ENCODE results near the gene NMU.
"Not testable (repeated sequence)": the region's sequence is repeated elsewhere in the genome, so short reads cannot be mapped to it uniquely, and the experiment has no call there.

NMU gene

DNA sequence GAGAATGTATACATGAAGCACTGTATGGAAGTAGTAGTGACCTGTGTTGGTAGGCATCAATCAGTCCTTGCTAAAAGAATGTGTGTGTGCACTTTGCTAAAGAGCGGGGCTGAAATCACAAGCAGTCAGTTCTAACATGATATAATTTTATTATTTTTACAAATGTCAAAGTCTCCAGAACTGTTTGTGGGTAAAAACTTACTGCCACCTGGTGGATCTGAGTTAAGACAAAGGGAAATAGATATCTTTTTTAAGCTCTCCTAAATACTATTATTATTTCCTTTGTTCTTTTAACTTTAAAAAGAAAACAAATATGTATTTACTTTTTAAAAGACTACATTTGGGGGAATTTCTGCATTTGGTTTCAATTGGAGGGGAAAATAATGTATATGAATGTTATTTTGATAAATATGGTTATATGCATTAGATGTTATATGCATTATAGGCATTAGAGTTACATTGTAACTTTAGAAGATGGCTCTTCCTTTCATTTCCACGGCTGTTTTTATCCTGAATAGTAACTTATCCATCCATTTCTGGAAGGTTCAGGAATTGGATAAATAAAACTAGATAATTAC is 81.6 kb downstream of the NMU start:
- no peak for DNase-seq (ENCODE audit: low read depth)

DNA sequence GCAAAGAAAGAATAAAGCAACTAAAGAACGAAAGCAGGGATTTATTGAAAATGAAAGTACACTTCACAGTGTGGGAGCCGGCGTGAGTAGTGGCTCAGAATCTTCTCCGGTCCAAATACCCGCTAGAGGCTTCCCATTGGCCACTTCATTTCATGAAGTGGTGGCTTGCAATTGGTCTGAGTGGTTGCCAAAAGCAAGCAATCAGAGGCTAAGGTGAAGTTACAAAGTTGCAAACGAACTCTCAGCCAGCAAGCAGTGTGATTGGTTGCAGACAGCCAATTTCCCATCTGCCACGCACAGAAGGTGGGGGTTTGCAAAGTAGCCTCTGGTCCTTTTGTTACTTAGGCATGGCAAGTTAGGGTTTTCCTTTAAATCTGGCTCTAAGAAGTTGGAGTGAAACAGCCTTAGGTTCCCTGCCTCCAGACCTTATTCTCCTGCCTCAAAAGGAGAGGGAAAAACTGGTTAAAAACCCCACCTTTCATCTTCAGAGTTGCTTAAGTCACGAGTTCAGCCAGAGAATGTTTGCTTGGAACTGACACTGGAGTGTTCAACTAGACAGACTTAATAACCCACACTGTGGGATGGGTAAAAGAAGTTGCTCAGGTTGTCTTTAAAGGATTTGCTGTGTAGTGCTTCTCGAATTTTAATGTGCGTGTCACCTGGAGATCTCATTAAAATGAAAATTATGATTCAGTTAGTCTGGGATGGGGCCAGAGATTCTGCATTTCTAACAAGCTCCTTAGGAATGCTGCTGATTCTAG is 82.5 kb downstream of the NMU start:
- no peak for DNase-seq (ENCODE audit: low read depth)

DNA sequence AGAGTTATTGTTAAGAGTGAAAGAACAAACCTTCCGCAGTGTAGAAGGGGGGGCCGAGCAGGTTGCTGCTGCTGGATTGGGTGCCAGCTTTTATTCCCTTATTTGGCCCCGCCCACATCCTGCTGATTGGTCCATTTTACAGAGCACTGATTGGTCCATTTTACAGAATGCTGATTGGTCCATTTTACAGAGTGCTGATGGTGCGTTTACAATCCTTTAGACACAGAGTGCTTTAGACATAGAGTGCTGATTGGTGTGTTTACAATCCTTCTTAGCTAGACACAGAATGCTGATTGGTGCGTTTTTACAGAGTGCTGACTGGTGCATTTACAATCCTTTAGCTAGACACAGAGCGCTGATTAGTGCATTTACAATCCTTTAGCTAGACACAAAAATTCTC is 84.1 kb downstream of the NMU start:
- DNase-seq (ENCODE audit: low read depth) = not testable (repeated sequence)

- no peak for DNase-seq (ENCODE audit: low read depth)
Measured at GRCh38 chr4:55549888-55550287, 86.2 kb downstream of the NMU start.

DNA sequence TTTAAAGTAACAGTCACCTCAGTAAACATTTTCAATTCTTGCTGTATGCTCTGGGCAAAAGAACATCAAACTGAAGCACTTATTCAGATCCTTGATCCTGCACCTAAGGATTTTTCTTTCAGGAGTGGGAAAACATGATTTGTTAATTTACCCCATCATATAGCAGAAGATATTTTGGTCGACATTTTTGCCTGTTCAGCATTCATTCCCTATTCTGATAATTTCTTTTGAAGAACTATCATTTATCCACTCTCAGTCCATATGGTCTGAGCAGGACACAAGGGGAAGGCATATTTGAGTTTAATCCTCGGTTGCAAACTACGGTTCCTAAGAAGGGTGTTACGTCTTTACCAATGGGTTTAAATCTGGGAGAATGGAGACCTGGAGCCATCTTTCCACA is 88.2 kb downstream of the NMU start:
- no peak for DNase-seq (ENCODE audit: low read depth)

DNA sequence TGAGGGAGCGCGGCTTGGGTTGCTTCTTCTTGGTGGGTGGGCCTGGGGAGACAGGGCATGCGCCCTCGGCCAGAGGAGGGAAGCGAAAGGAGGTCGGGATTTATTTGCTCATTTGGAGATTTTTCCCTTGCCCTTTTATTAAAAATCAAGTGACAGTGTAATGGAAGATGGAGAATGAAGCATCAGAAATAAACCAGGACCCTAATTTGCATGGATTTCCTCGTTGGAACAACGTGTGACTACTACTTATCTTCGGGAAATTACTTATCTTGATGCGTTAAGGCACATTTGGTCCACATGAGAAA is 88.7 kb downstream of the NMU start:
- DNase-seq (ENCODE audit: low read depth) = no peak

GRCh38 chr4:55546756-55547465 is 89.2 kb downstream of the NMU start, which contains the start of gene CLOCK:
Gene CLOCK, minus strand, starts transcription at chr4:55546909. Its CDS starts 64,124 bp downstream, at chr4:55482785.
- no peak for DNase-seq (ENCODE audit: low read depth)

DNA sequence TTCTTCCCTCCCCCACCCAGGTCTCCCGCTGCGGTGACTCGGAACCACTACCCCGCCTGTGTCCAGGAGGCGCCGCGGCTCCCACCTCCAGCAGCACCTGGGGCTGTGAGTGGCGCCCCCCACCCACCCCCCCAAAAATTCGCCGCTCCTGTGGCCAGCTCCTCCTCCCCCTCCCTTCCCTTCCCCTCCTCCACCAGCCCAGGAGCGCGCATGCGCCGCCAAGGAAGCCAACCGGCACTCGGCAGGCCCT is 89.7 kb downstream of the NMU start:
- no peak for DNase-seq (ENCODE audit: low read depth)

DNA sequence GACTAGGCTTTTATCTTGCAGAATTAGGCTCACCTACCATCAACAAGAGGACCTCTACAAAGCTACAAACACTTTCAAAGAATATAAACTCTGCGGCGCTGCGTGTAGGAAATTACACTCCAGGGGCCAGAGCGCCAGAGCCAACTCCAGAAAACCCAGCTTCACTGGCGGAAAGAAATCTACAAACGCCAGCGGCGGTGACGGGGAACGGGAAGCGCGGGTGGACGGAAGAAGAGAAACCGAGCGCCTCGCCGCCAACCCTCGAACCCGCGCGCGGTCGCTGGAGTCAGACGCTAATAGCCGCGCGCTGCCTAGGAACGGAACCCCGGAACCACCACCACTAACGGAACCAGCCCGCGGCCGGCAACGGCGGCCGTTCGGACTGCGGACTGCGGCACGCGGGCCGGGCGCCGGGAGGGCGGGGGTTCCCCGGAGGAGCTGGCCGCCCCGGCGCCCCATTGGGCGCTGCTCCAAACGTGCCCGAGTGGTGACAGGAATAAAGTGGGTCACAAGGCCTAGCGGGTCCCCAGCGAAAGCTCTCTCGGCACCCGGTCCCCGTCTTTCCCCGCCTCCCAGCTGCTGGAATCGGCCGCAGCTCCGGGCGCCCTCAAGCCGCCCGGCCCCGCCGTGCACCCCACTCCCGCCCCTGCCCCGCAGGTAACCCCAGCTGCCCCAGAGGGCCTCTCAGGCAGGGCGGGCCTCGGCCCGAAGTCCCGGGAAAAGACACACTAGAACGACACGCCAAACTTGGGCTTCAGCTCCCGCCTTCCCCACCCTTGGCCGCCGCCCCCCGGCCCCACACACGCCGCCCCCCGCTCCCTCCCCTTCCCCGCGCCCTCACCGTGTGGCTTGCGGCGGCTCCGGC is 90.2 kb downstream of the NMU start:
- DNase-seq (ENCODE audit: low read depth) = no peak
